SK-MEL-5 (cell line): ENCODE results near the gene FGFR2. TPM values are rescaled to one million over a fixed set of nuclear protein-coding genes. Genes with fewer than 3 reads are reported as not detected.
"Not testable (repeated sequence)": the region's sequence is repeated elsewhere in the genome, so short reads cannot be mapped to it uniquely, and the experiment has no call there.

Experiments used
- DNase-seq: peaks from one replicate; pipeline ENCODE4 v3.0.0-alpha.2; 2016; ENCODE audit warnings: low read depth, low spot score
- in situ Hi-C: cut with HindIII; loops from 2 replicates; pipeline ENCODE4 v1.10.0; 2016; ENCODE audit warnings: low sequenced_read_pairs, high pct_unique_total_duplicates, low pct_unique_long_range_greater_than_20kb
- total RNA-seq: library from RNA; depleted of rRNA; stranded (reverse); fragments of >200 nt; shearing (Covaris generic); gene quantifications from 2 replicates; pipeline ENCODE4 v1.2.3, GENCODE V29; 2014

The FGFR2 gene
- total RNA-seq, 1 experiment from 2014 or later: 1.2 TPM

DNA sequence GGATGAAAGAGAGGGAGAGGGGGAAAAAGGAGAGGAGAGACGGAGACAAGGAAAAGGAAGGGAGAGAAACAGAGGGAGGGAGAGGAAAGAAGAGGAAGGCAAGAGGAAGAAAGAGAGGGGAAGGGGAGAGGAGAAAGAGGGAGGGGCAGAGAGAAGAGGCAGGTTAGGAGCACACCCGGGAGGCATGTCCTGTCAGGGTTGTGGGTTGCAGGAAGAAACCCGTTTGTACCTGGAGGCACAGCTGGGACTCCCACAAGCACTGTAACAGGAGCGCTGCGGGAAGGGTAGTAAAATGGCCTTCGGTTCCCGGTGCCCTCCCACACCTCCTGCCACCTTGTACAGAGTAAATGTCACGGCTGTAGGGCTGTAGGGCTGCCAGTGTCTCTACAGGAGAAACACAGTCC is 24.7 kb downstream of the FGFR2 start:
- no peak for DNase-seq
- in situ Hi-C loops: no loop called here

DNA sequence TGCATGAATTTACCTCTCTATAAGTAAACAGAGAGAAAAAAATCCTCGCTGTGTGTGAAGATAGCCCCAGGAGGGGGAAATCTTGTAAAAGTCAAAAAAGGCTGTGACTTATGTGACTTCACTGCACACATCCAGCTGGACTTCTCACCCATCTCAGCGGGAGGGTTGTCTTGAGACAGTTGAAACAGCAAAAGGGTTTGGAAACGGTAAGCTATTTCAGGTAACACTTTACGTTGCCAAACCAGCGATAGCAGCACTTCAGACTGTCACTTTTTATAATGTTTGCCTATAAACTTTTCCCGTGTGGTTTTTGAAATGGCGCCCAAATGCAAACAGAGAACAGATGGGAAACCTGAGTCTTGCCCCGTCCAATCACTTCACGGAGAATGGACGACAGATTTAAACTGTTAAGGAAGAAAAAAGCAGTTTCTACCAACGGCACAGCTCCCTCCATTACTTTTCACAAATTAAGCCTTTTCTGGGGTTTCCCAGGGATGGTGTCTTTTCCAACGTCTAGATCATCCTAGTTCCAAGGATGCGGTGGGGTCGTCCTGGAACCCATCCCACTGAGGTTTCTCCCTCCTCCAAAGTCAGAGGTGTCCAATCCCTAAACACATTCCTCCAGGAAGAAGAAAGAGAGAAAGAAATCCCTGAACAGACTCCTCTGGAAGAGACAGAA is 25.2 kb downstream of the FGFR2 start:
- in situ Hi-C loops: no loop called here
- DNase-seq: no peak

DNA sequence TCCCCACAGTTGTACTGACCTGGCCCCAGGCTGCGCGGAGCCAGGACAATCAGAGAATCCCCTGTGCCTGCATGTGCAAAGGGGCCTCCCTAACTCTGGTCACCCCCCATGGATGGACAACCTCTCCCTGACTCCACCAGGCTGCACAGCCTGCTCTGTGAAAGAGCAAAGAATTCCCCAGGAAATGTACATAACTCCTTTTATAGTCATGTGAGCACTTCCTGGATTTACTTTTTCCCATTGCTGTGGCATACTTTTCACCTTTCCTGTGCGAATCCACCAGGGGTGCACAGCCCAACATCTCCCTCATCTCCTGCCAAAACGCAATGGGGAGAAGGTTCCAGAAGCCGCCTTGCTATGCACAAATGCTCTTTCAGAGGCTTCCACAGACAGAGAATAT is 27.9 kb downstream of the FGFR2 start:
- in situ Hi-C loops: no loop called here
- DNase-seq: no peak

DNA sequence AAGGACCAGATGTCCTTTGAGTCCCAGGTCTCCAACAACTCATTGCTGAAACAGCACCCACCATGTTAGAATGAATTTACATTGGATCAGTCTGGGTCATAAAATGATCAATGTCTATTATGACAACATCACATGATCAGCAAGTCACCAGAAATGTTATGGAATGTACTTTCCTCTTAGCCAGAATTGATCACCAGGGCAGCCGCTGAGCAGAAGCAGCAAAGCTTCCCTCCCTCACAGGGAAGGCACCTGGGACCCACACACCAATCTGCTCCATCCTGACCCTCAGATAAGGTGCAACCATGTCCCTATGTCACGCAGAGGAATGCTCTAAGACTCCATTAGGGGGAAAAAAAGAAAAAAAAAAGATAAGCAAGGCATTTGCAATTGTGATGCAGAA is 30.0 kb downstream of the FGFR2 start:
- in situ Hi-C loops: no loop called here
- no peak for DNase-seq

DNA sequence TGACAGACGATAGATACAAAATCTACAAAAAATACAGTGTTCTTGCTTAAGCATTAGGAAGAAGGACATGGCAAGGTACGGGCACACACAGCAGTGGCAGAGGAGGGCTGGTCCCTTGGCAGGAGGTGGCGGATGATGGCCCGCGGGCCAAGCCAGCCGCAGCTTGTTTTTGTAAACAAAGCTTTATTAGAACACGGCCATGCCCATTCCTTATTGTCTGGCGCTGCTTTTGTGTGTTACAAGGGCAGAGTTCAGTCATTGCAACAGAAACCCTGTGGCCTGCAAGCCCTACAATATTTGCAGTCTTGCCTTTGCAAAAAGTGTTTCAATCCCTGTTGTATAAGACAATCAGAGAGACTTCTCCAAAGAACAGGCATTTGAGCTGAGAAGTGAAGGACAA is 30.7 kb downstream of the FGFR2 start:
- DNase-seq: no peak
- in situ Hi-C loops: no loop called here

DNA sequence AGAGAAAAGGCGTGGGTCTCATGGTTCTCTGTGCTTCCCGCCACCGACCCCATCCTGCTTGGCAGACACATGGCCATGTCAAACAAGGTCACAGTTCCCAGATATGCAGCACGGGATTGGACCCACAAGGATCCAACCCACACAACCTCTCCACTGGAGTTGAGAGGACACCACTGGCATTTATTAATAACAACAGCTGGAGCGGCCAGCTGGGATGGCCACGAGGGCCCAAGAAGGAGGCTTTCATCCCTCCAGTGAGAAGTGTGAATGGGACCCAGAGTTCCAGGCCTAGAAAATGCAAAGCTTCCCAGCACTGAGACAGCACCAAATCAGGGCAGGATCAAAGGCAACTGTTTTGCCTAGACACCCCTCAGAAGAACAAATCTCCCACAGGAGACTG is 31.5 kb downstream of the FGFR2 start:
- in situ Hi-C loops: no loop called here
- DNase-seq: no peak

DNA sequence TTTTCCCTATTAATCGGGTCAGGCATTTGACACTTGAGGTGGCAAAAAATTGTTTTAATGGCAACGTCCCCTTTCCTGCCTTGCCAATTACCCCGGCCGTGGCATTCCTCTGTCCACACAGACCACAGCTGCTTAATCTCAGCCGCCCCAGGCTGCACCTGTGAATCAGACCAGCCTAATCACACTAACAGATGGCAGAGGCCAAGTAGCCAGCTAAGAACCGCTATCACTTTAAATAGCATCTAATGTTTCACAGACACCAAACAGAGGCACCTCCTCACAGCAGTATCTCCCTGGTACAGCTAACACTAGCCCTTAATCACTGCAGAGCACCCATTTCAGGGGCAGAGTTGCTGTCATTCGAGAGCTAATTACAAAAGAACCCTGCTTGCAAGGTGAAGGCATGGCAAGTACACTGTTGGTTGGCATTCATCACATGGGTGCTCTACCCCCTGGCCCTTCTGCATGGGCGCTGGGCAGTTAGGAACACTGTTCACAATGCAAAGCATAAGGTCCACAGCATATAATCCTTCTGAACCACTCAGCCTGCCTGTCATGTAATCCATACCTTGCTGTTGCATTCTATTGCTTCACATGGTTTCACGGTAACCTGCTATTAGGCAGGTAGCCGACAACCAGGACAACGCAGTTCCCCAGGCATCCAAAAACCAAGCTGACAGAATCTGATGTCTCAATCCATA is 38.8 kb downstream of the FGFR2 start:
- in situ Hi-C loops: no loop called here
- DNase-seq: no peak

DNA sequence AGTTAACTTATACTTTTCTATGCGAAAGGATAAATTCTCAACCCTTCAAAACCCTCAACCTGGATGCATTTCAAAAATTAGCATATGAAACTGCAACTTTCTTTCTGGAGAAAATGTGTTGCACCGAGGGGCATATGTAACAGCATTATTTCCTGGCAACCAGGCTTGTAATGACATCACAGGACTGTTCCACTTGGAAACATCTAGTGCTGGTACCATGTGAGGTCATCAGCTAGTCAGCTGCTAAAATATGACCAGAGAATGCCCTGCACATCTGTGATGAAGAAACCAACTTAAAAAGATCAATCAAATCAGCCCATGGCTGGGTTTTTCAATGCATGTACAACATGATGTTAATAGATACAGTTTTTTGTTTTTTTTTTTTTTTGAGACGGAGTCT is 40.0 kb downstream of the FGFR2 start:
- in situ Hi-C loops: no loop called here
- no peak for DNase-seq

DNA sequence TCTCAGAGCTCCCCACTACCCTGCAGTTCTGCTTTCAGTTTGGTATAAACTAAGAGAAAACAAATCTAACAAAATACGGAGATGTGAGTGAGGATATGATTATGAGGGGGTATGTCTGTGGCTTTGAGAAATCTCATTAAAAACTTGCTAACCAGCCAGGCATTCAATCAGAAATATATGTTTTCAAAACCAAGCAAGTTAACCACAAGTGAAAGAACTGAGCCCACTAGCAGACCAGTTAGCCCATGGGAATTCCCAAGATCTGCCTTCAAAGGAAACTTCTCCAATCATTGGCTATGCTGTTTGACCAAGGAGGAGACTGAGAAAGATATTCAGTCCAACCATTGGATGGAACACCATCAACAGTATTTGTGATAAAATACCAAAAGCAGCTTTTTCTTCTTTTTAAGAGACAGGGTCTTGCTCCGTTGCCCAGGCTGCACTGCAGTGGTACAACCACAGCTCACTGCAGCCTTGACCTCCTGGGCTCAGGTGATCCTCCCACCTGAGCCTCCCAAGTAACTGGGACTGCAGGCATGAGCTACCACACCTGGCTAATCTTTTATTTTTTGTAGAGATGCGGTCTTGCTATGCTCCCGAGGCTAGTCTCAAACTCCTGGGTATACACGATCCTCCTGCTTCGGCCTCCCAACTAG is 41.2 kb downstream of the FGFR2 start:
- no peak for DNase-seq

DNA sequence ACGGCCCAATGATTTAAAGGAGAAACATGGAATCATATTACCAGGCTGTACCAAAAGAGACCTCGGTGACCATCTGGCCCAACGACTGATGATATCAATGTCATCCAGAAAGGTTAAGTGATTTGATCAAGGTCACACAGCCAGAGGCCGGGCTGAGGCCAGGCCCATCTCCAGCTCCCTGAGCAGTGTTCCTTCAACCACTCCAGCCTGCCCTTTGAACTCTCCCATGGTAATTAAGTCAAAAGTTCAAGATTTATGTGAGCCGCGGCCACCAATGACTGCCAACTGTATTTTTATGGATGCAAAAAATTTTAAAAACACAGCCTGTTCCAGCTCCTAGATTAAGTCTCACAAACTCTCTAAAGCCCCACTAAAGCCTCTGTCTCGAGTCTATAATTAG is 41.8 kb downstream of the FGFR2 start:
- DNase-seq: no peak
- in situ Hi-C loops: no loop called here

More for the DNA sequence above, 41.2 kb downstream of the FGFR2 start:
- in situ Hi-C loops: no loop called here

DNA sequence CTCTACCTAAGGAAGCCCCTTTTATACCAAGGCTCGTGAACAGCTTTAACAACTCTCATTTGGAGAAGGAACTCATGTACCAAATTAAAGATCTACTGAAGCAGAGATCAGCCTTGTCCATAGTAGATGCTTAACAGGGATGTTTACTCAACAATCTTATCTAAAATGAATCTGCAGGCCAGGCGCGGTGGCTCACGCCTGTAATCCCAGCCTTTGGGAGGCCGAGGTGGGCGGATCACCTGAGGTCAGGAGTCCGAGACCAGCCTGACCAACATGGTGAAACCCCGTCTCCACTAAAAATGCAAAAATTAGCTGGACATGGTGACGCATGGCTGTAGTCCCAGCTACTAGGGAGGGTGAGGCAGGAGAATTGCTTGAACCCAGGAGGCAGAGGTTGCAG is 43.3 kb downstream of the FGFR2 start:
- DNase-seq, in situ Hi-C loops: not testable (repeated sequence)

DNA sequence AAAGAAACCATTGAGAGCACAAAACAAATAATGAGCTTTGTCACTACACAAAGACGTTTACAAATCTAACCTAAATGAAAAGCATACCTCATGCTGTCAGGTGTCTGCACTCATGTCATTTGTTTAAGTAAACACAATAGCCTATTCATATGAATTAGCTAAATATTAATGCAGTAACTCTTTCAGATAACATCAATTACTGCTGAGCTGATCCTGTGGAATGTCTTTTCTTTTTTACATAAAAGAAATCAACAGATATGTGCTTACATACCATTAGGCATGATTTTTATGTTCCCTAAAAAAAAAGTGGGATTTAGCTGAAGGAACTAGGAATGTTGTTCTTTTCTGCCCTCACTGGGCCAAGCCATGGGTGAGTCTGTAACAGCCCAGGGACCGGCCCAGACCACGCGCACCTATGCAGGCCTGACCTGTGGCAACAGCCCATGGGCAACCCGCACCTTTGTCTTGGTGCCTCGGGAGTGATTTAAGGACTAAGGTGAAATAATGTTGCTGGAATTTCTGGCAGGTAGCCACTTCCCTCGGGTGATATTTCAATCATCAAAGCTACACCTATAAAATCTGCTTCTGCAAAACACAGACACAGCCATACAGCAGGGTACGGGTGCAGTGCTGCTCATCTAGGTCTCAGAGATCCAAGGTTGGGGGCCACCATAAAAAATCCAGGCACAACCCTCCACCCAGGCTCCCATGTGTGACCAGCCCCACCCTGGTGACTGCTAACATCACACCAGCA is 44.6 kb downstream of the FGFR2 start:
- in situ Hi-C loops: no loop called here
- DNase-seq: peak; percentile 62

DNA sequence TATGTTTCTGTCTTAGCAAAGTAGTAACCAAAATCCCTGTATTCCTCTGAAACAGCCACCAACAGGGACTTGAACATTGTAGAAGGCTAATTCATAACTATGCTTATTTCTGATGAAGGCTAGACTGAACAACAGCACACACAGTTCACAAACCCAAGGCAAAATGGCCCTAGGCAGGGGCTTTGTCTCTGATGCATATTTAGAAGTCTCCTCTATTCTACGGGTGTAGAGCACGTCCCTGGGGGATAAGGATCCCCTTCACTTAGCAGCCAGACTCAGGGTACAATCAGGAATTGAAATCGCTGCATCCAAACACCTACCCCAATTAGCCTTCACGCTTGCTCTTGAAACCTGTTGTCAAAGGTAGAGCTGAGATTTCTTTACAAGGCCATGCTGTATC is 45.5 kb downstream of the FGFR2 start:
- in situ Hi-C loops: no loop called here
- DNase-seq: no peak

DNA sequence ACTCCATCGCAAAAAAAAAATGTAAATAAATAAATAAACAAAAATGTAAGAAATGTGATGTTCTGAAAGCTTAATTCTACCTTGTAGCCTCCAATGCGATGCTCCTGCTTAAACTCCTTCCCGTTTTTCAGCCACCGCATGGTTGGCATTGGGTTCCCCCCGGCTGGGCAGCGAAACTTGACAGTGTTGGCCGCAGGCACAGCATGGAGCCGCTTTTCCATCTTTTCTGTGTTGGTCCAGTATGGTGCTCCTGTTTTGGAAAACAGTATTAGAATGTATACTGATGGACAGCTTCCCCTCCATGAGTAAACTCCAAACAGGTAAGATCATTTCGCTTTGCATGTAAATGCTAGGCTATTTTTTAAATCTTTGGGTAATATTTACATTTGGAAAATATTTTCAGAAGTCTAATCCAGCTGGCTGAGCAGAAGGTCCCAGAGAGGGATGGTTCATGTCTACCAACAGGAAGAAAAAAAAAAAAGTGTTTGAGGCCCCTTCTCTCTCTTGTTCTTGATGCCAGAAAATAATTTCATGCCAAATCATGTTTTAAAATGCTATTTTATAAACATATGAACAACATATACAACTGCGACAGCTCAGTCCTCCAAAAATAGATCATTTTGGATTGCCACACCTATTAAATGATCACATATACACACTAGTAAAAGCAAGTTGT is 46.9 kb downstream of the FGFR2 start:
- DNase-seq: no peak
- in situ Hi-C loops: no loop called here

DNA sequence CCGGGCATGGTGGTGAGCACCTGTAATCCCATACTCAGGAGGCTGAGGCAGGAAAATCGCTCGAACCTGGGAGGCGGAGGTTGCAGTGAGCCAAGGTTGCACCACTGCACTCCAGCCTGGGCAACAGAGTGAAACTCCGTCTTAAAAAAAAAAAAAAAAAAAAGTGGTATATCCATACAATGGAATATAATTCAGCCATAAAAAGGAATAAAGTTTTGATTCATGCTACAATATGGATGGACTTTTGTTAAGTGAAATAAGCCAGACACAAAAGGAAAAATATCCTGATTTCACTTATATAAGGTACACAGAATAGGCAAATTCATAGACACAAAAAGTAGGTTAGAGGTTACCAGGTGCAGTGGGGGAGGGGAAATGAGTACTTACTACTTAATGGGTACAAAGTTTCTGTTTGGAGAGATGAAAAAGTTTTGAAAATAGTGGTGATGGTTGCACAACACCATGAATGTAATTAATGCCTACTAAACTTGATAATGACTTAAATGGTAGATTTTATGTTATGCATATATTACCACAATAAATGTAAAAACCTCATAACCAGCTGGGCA is 53.9 kb downstream of the FGFR2 start:
- DNase-seq: no peak
- in situ Hi-C loops: no loop called here

DNA sequence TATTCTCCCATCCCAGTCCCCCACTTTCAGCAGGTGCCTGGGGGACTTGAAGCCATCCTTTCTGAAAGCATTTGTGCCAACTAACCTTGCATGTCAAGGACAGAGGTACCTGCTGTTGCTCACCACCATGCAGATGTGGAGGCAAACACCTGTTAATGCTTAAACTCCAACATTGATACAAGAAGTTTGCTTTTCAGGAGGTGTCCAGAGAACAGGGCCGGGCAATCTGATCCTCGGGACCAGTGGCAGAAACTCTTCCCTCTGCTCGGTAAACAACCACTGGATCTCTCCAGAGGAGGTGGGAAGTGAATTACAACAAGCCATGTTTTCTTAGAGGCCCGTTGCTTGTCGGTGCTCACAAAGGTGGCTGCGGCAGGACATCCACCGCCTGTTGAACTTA is 54.7 kb downstream of the FGFR2 start:
- DNase-seq: no peak
- in situ Hi-C loops: no loop called here

DNA sequence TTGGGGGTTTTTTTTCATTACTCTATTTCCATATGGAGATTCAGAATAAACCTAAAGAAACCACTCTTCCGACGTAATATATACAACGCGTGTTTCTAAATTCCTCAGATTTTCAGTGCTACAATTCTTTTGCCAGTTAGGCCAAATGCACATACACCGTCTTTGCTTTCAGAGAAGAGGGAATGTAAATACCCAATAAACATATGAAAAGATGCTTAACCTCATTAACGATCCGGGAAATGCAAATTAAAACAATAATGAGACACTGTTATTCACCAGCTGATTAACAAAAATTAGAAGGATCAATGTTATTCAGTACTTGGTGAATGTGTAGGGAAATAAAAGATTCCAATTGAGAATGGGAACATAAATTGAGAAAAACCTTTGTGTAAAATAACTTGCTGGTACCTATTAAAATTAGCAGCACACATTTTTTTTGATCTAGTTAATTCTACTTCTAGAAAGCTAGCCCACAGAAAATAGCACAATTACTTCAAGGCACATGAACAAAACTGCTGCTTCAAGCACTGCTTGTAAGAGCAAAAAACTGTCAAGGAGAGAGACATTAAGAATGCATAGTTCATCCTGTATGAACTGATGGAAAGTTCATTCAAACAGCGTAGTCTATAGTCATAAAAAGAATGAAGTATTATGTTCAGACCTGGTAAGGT is 56.7 kb downstream of the FGFR2 start:
- DNase-seq: no peak
- in situ Hi-C loops: no loop called here
